PC-3 (cell line): Measurements from ENCODE around the gene CIP2A. TPM values are rescaled to one million over a fixed set of nuclear protein-coding genes. Genes with fewer than 3 reads are reported as not detected.

Experiments
- ATAC-seq: fragments of 200-7000 bp; cut with Tn5 transposase; 2 replicates; pipeline ENCODE4 v1.9.1; 2020; ENCODE audit warnings: mild to moderate bottlenecking, moderate library complexity
- BruUV-seq: library from RNA; stranded (reverse); fragments of 400-500 nt; replicated peaks from 2 replicates; lab custom pipeline; 2021; lab: Mats Ljungman, UMichigan
- CTCF ChIA-PET: fragments of 300-600 bp; sonication (Branson Sonifier 250); formaldehyde crosslinking; loops from one replicate; lab custom pipeline; 2022; ENCODE audit warnings: antibody characterized with exemption; lab: Charles Lee
- POLR2A ChIA-PET: fragments of 300-600 bp; sonication (Branson Sonifier 250); formaldehyde crosslinking; loops from one replicate; lab custom pipeline; 2022; ENCODE audit warnings: antibody characterized with exemption; ENCODE audit not compliant: unreplicated experiment; lab: Charles Lee
- DNase-seq: peaks from one replicate; pipeline ENCODE4 v3.0.0-alpha.2; 2015
- H2AFZ ChIP-seq: fragments of 300-600 bp; sonication (generic); 2 replicates; pipeline ENCODE4 v1.6.0; 2016; ENCODE audit warnings: antibody characterized with exemption, low read length
- H3F3A ChIP-seq: fragments of 300-600 bp; sonication (generic); one replicate; pipeline ENCODE4 v1.6.0; 2017; ENCODE audit warnings: antibody characterized with exemption, low read length, control low read depth, mild to moderate bottlenecking; ENCODE audit not compliant: unreplicated experiment
- H3K27ac ChIP-seq: fragments of 300-600 bp; sonication (generic); 2 replicates; pipeline ENCODE4 v1.5.1; 2016; ENCODE audit warnings: mild to moderate bottlenecking, low read length
- H3K27me3 ChIP-seq: fragments of 300-600 bp; sonication (generic); 2 replicates; pipeline ENCODE4 v1.6.1; 2016; ENCODE audit warnings: low read length, mixed read lengths
- H3K36me3 ChIP-seq: fragments of 300-600 bp; sonication (generic); 2 replicates; pipeline ENCODE4 v1.6.1; 2016; ENCODE audit warnings: low read depth, mixed run types, low read length, mixed read lengths
- H3K4me1 ChIP-seq: fragments of 300-600 bp; sonication (generic); 2 replicates; pipeline ENCODE4 v1.5.1; 2016; ENCODE audit warnings: low read length; ENCODE audit not compliant: insufficient read depth
- H3K4me2 ChIP-seq: fragments of 300-600 bp; sonication (generic); 2 replicates; pipeline ENCODE4 v1.6.0; 2016; ENCODE audit warnings: low read length
- H3K4me3 ChIP-seq: fragments of 300-600 bp; sonication (generic); 2 replicates; pipeline ENCODE4 v1.5.1; 2016; ENCODE audit warnings: mild to moderate bottlenecking, low read length, mixed read lengths
- H3K79me2 ChIP-seq: fragments of 300-600 bp; sonication (generic); 2 replicates; pipeline ENCODE4 v1.6.1; 2017; ENCODE audit warnings: low read length, mixed read lengths
- H3K9ac ChIP-seq: fragments of 300-600 bp; sonication (generic); 2 replicates; pipeline ENCODE4 v1.6.0; 2016; ENCODE audit warnings: mild to moderate bottlenecking, low read length
- H3K9me2 ChIP-seq: fragments of 300-600 bp; sonication (generic); replicated peaks from 2 replicates; pipeline ENCODE4 v1.6.1; 2016; ENCODE audit warnings: mixed run types, low read length, mixed read lengths
- H3K9me3 ChIP-seq: fragments of 300-600 bp; sonication (generic); 2 replicates; pipeline ENCODE4 v1.6.1; 2016; ENCODE audit warnings: low read length, mixed read lengths
- H4K20me1 ChIP-seq: fragments of 300-600 bp; sonication (generic); 2 replicates; pipeline ENCODE4 v1.6.1; 2016; ENCODE audit warnings: low read length, mixed read lengths
- CTCF ChIP-seq: fragments of 300-600 bp; sonication (generic); conservative IDR thresholded peaks from 2 replicates; pipeline ENCODE4 v1.5.1; 2017; ENCODE audit warnings: antibody characterized with exemption, low read depth, mild to moderate bottlenecking, low read length
- EZH2 ChIP-seq: fragments of 300-600 bp; sonication (generic); IDR thresholded peaks from one replicate; pipeline ENCODE4 v1.6.1; 2017; ENCODE audit warnings: antibody characterized with exemption, mild to moderate bottlenecking, low read length; ENCODE audit not compliant: unreplicated experiment
- EZH2phosphoT487 ChIP-seq: fragments of 300-600 bp; sonication (generic); IDR thresholded peaks from 2 replicates; pipeline ENCODE4 v1.6.1; 2018; ENCODE audit warnings: mild to moderate bottlenecking, antibody characterized with exemption, low read length, borderline replicate concordance
- intact Hi-C: fragments of 100-400 bp; cut with micrococcal nuclease; formaldehyde crosslinking; loops from 2 replicates; pipeline ENCODE4 v1.9.0; 2023
- total RNA-seq: library from RNA; depleted of rRNA; stranded (reverse); fragments of >200 nt; gene quantifications from 2 replicates; pipeline ENCODE4 v1.2.3, GENCODE V29; 2014

The CIP2A gene
- total RNA-seq, 1 experiment from 2014 or later = 47.9 TPM

DNA sequence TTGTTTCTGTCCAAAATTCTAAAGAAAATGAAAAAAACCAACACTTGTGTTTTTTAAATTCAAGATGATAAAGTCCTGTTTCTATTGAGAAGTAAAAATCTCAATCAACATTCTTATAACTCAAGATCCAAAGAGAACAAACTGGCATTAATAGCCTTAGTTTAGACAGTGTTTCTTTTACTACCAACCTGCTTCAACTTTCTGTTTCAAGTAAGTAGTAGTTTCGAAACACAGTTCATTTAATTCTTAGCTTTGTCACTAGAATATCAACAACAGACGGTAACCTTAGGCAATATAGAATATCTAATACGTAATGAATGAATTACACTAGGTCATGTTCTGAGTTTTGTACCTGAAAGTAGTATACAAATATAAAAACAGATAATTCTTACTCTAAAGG lies 23.7 kb downstream of the CIP2A start:
- POLR2A ChIA-PET = interaction anchor here (0.8 kb wide), 1 partner anchor 24 kb away, joined by 5 read pairs; the partner anchor contains the start of genes CIP2A and DZIP3
- H2AFZ ChIP-seq = no peak overlapping the region

DNA sequence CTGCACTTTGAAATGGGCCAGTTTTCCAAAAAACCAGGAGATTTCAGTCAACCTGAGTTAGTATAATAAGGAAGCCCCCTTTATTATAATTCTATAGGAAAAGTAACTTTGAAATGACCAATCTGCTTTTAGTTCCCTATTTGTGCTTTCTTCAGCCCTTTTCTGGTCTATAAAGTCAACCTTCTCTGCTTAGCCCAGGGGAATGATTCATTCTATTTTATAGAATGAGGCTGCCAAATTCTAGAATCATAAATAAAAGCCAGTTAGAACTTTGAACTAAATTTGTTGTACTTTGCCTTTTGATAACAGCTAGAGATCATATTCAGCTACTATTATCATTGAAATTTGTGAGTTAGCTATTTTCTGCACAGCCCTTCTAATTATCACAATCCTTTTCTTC lies 24.7 kb downstream of the CIP2A start:
- intact Hi-C loops = no loop called here
- H3K9ac ChIP-seq = no peak overlapping the region
- ChIA-PET CTCF (no interaction called here), POLR2A (interaction anchor here (0.8 kb wide), 1 partner anchor 25 kb away, joined by 5 read pairs; the partner anchor contains the start of genes CIP2A and DZIP3)
- BruUV-seq = no TSS peak
- H3K4me2 ChIP-seq = peak overlapping the region; percentile 31; the same call in 1 of the 2 replicates
- H3K9me3 ChIP-seq = no peaks in the 10 kb centered on the region
- H3K9me2 ChIP-seq = no peaks in the 10 kb centered on the region
- no peak overlapping the region for H2AFZ ChIP-seq
- DNase-seq (peak; percentile 72), ATAC-seq (peak; percentile 87)
- no peak overlapping the region for H3K4me3 ChIP-seq
- H3K4me1 ChIP-seq = peaks cover 18% of the 10 kb centered on the region
- no peaks in the 10 kb centered on the region for H3K79me2 ChIP-seq
- H4K20me1 ChIP-seq = no peaks in the 10 kb centered on the region; the same call in 1 of the 2 replicates
- no peaks in the 10 kb centered on the region for H3K27me3 ChIP-seq
- TF ChIP-seq EZH2 = no peak
- no peak for TF ChIP-seq EZH2phosphoT487
- no peak for TF ChIP-seq CTCF
- H3K27ac ChIP-seq = peak overlapping the region; percentile 26
- H3F3A ChIP-seq = no peaks in the 10 kb centered on the region
- peaks cover 43% of the 10 kb centered on the region for H3K36me3 ChIP-seq

More for the DNA sequence above, 23.7 kb downstream of the CIP2A start:
- TF ChIP-seq CTCF (no peak), EZH2phosphoT487 (no peak), EZH2 (no peak)
- no TSS peak for BruUV-seq
- H3K27ac ChIP-seq = no peak overlapping the region
- H3K4me3 ChIP-seq = no peak overlapping the region
- CTCF ChIA-PET = no interaction called here
- no peak overlapping the region for H3K9ac ChIP-seq
- no peaks in the 10 kb centered on the region for H3K9me3 ChIP-seq
- no peaks in the 10 kb centered on the region for H3K79me2 ChIP-seq
- DNase-seq = no peak
- peaks cover 18% of the 10 kb centered on the region for H3K4me1 ChIP-seq
- H3K9me2 ChIP-seq = no peaks in the 10 kb centered on the region
- no peaks in the 10 kb centered on the region; the same call in 1 of the 2 replicates for H4K20me1 ChIP-seq
- ATAC-seq = no peak
- intact Hi-C loops = no loop called here
- H3F3A ChIP-seq = no peaks in the 10 kb centered on the region
- no peak overlapping the region for H3K4me2 ChIP-seq
- H3K36me3 ChIP-seq = peaks cover 44% of the 10 kb centered on the region
- no peaks in the 10 kb centered on the region for H3K27me3 ChIP-seq

GRCh38 chr3:108562565-108562964 lies 26.7 kb downstream of the CIP2A start:
- Histone ChIP-seq H3K4me1 (peaks cover 18% of the 10 kb centered on the region), H3K4me2 (no peak overlapping the region), H3K4me3 (no peak overlapping the region), H3K9me2 (no peaks in the 10 kb centered on the region), H3K36me3 (peaks cover 51% of the 10 kb centered on the region; the same call in 1 of the 2 replicates), H3F3A (no peaks in the 10 kb centered on the region), H3K79me2 (no peaks in the 10 kb centered on the region), H4K20me1 (no peaks in the 10 kb centered on the region; the same call in 1 of the 2 replicates), H2AFZ (no peak overlapping the region), H3K9me3 (no peaks in the 10 kb centered on the region), H3K9ac (no peak overlapping the region), H3K27ac (no peak overlapping the region), H3K27me3 (no peaks in the 10 kb centered on the region)
- ATAC-seq (no peak), DNase-seq (no peak)
- intact Hi-C loops = no loop called here
- ChIA-PET CTCF (no interaction called here), POLR2A (no interaction called here)
- TF ChIP-seq EZH2 (no peak), CTCF (no peak), EZH2phosphoT487 (no peak)
- BruUV-seq = no TSS peak
